ENCODE data around the gene COL8A2. TPM values are rescaled to one million over a fixed set of nuclear protein-coding genes. Genes with fewer than 3 reads are reported as not detected.

Gene COL8A2
- total RNA-seq, 1 experiment from 2014 or later = 1.2 TPM

DNA sequence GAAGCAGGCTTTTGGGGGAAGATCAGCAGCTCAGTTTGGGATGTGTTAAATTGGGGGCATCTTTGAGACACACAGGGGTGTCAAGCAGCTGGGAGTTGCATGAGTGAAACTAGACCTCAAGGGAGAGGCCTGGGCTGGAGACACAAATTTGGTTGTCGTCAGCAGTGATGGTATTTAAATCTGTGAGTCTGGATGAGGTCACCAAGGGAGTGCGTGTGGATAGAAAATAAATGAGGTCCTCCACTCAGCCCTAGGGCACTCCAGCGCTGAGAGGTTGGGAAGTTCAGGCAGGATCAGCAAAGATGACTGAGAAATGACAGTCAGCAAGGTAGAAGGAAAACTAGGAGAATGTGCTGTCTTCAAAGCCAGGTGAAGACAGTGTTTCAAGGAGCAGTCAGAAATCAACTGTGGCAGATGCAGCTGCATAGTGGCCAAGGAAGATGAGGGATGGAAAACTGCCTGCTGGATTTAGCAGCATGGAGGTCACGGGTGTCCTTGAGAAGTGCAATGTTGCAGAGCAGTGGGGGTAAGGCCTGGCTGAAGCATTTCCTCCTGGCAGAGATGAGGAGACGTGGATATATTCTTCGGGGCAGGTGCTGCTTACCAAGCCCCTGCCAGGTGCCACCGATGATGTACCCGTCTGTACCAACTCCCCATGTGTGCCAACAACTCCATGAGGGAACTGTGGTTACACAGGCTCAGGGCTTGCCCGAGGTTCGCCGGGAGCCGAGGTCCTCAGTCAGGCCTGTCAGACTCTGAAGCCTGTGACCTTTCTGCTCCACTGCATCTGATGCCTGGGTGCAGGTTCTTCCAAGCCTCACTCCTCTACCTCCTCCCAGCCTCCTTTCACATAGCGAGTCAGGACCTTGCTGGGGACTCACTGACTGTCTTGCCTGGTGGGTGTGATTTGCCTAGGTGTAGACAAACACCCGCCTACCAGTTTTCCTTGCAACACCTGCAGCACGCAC lies 42.2 kb upstream of the COL8A2 start:
- Histone ChIP-seq H3K27ac (ENCODE audit: low read length) (no peak overlapping the region), H3K9me3 (ENCODE audit: control insufficient read depth, insufficient read depth, low read depth, low read length) (no peaks in the 10 kb centered on the region), H3K27me3 (ENCODE audit: control insufficient read depth, insufficient read depth, low read length) (no peaks in the 10 kb centered on the region), H3K36me3 (ENCODE audit: control insufficient read depth, insufficient read depth, low read length) (no peaks in the 10 kb centered on the region; the same call in 1 of the 2 replicates), H3K4me1 (ENCODE audit: control insufficient read depth, insufficient read depth, low read length) (peaks cover 9% of the 10 kb centered on the region), H3K4me3 (ENCODE audit: low read depth in 2 of 2, low read length in 2 of 2) (no peak overlapping the region)
- ChIA-PET POLR2A (no interaction called here), CTCF (interaction anchor here (0.7 kb wide), 1 partner anchor 1011 kb away, joined by 6 read pairs; no protein-coding TSS in a partner anchor)
- ATAC-seq (0 out of 2 replicates have a peak, but pooled peaks have one; percentile 19), DNase-seq (ENCODE audit: low read depth, low spot score) (no peak)
- intact Hi-C loops (cut with micrococcal nuclease; ENCODE audit: unreplicated experiment) = no loop called here
- in situ Hi-C loops (cut with HindIII; ENCODE audit: low pct_unique_long_range_greater_than_20kb, low sequenced_read_pairs) = no loop called here
- TF ChIP-seq, protein P1, sequence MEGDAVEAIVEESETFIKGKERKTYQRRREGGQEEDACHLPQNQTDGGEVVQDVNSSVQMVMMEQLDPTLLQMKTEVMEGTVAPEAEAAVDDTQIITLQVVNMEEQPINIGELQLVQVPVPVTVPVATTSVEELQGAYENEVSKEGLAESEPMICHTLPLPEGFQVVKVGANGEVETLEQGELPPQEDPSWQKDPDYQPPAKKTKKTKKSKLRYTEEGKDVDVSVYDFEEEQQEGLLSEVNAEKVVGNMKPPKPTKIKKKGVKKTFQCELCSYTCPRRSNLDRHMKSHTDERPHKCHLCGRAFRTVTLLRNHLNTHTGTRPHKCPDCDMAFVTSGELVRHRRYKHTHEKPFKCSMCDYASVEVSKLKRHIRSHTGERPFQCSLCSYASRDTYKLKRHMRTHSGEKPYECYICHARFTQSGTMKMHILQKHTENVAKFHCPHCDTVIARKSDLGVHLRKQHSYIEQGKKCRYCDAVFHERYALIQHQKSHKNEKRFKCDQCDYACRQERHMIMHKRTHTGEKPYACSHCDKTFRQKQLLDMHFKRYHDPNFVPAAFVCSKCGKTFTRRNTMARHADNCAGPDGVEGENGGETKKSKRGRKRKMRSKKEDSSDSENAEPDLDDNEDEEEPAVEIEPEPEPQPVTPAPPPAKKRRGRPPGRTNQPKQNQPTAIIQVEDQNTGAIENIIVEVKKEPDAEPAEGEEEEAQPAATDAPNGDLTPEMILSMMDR (IDR thresholded peaks at IDR 0.05) = no peak
- TF ChIP-seq REST (IDR thresholded peaks at IDR 0.05; ENCODE audit: insufficient read depth in 1 of 2, low read depth in 2 of 2, low read length in 1 of 2) (no peak), SIN3A (IDR thresholded peaks at IDR 0.05; ENCODE audit: borderline replicate concordance, insufficient read depth, low read depth, low read length) (no peak), POLR2AphosphoS5 (IDR thresholded peaks at IDR 0.05; ENCODE audit: low read depth, low read length) (no peak), TCF7L2 (IDR thresholded peaks at IDR 0.05; ENCODE audit: low read depth, low read length) (no peak)
- BruUV-seq (replicated peaks) = no TSS peak

- ATAC-seq = no peak
- Histone ChIP-seq H3K36me3 (ENCODE audit: control insufficient read depth, insufficient read depth, low read length) (no peaks in the 10 kb centered on the region; the same call in 1 of the 2 replicates), H3K9me3 (ENCODE audit: control insufficient read depth, insufficient read depth, low read depth, low read length) (no peaks in the 10 kb centered on the region), H3K4me3 (ENCODE audit: low read depth in 2 of 2, low read length in 2 of 2) (no peak overlapping the region), H3K4me1 (ENCODE audit: control insufficient read depth, insufficient read depth, low read length) (peaks cover 18% of the 10 kb centered on the region), H3K27ac (ENCODE audit: low read length) (no peak overlapping the region), H3K27me3 (ENCODE audit: control insufficient read depth, insufficient read depth, low read length) (no peaks in the 10 kb centered on the region)
- ChIA-PET CTCF (interaction anchor here (0.7 kb wide), 1 partner anchor 1010 kb away, joined by 6 read pairs; no protein-coding TSS in a partner anchor), POLR2A (interaction anchor here (0.7 kb wide), 1 partner anchor 16 kb away, joined by 12 read pairs; no protein-coding TSS in a partner anchor)
- intact Hi-C loops (cut with micrococcal nuclease; ENCODE audit: unreplicated experiment) = no loop called here
- TF ChIP-seq REST (IDR thresholded peaks at IDR 0.05; ENCODE audit: insufficient read depth in 1 of 2, low read depth in 2 of 2, low read length in 1 of 2) (no peak), SIN3A (IDR thresholded peaks at IDR 0.05; ENCODE audit: borderline replicate concordance, insufficient read depth, low read depth, low read length) (no peak)
- DNase-seq (ENCODE audit: low read depth, low spot score) = no peak
- BruUV-seq (replicated peaks) = no TSS peak
- in situ Hi-C loops (cut with HindIII; ENCODE audit: low pct_unique_long_range_greater_than_20kb, low sequenced_read_pairs) = no loop called here
Observed at GRCh38 chr1:36166136-36166535, 41.1 kb upstream of the COL8A2 start.

Measured in Panc1 (cell line).